Measurements from ENCODE around the gene TAF8.

The TAF8 gene

GRCh38 chr6:42106112-42107023 is 56.0 kb downstream of the TAF8 start:
- Histone ChIP-seq H3K9me2 (replicated peaks; ENCODE audit: control insufficient read depth, low read length) (no peaks in the 10 kb centered on the region), H3F3A (ENCODE audit: control insufficient read depth, insufficient read depth) (no peaks in the 10 kb centered on the region), H3K36me3 (ENCODE audit: control insufficient read depth, low read length) (no peaks in the 10 kb centered on the region), H3K79me2 (ENCODE audit: control insufficient read depth, low read length) (no peaks in the 10 kb centered on the region), H3K4me2 (ENCODE audit: low read length) (no peak overlapping the region), H3K27me3 (ENCODE audit: control insufficient read depth, low read length) (peaks cover 15% of the 10 kb centered on the region), H3K9me3 (ENCODE audit: control insufficient read depth, insufficient read depth, low read length) (no peaks in the 10 kb centered on the region), H3K27ac (ENCODE audit: low read depth, low read length) (no peak overlapping the region), H4K20me1 (ENCODE audit: control insufficient read depth, insufficient read depth, low read depth, low read length) (no peaks in the 10 kb centered on the region), H3K4me3 (ENCODE audit: low read length) (no peak overlapping the region), H3K4me1 (ENCODE audit: control insufficient read depth, low read length) (peaks cover 12% of the 10 kb centered on the region)
- TF ChIP-seq CTCF (IDR thresholded peaks at IDR 0.05; ENCODE audit: low read depth, low read length, poor library complexity, severe bottlenecking) (no peak), EZH2phosphoT487 (IDR thresholded peaks at IDR 0.05; ENCODE audit: borderline replicate concordance, low read length) (no peak)

DNA sequence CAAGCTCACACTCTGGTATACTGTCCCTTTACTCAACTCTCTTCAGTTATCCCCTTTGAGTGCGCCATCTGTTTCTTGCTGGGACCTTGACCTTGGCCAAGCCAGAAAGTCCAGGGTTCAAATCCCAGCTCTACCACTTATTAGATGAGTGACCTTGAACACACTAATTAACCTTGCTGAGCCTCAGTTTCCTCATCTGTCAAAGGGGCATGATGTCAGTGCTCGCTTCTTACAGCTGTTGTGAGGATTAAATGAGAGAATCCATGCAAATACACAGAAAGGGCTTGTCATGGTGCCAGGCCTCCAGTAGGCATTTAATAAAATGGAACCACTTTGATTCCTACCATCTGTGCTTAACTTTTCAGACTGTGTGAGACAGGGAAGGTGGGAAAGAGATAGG is 57.7 kb downstream of the TAF8 start:
- TF ChIP-seq EZH2phosphoT487 (IDR thresholded peaks at IDR 0.05; ENCODE audit: borderline replicate concordance, low read length) = no peak
- no peak for TF ChIP-seq CTCF (IDR thresholded peaks at IDR 0.05; ENCODE audit: low read depth, low read length, poor library complexity, severe bottlenecking)
- no peaks in the 10 kb centered on the region for H3F3A ChIP-seq (ENCODE audit: control insufficient read depth, insufficient read depth)
- no peak overlapping the region for H3K4me2 ChIP-seq (ENCODE audit: low read length)
- no peaks in the 10 kb centered on the region for H3K9me3 ChIP-seq (ENCODE audit: control insufficient read depth, insufficient read depth, low read length)
- no peaks in the 10 kb centered on the region for H3K79me2 ChIP-seq (ENCODE audit: control insufficient read depth, low read length)
- H3K4me1 ChIP-seq (ENCODE audit: control insufficient read depth, low read length) = peaks cover 12% of the 10 kb centered on the region
- no peaks in the 10 kb centered on the region for H3K36me3 ChIP-seq (ENCODE audit: control insufficient read depth, low read length)
- peaks cover 18% of the 10 kb centered on the region for H3K27me3 ChIP-seq (ENCODE audit: control insufficient read depth, low read length)
- no peaks in the 10 kb centered on the region for H4K20me1 ChIP-seq (ENCODE audit: control insufficient read depth, insufficient read depth, low read depth, low read length)
- H3K27ac ChIP-seq (ENCODE audit: low read depth, low read length) = no peak overlapping the region
- H3K4me3 ChIP-seq (ENCODE audit: low read length) = no peak overlapping the region
- no peaks in the 10 kb centered on the region for H3K9me2 ChIP-seq (replicated peaks; ENCODE audit: control insufficient read depth, low read length)

GRCh38 chr6:42110683-42111082 is 60.4 kb downstream of the TAF8 start:
- Histone ChIP-seq H3K9me2 (replicated peaks; ENCODE audit: control insufficient read depth, low read length) (no peaks in the 10 kb centered on the region), H3K27ac (ENCODE audit: low read depth, low read length) (no peak overlapping the region), H4K20me1 (ENCODE audit: control insufficient read depth, insufficient read depth, low read depth, low read length) (no peaks in the 10 kb centered on the region), H3K36me3 (ENCODE audit: control insufficient read depth, low read length) (no peaks in the 10 kb centered on the region), H3K9me3 (ENCODE audit: control insufficient read depth, insufficient read depth, low read length) (no peaks in the 10 kb centered on the region), H3K27me3 (ENCODE audit: control insufficient read depth, low read length) (peaks cover 18% of the 10 kb centered on the region), H3K4me2 (ENCODE audit: low read length) (no peak overlapping the region), H3K4me3 (ENCODE audit: low read length) (no peak overlapping the region), H3F3A (ENCODE audit: control insufficient read depth, insufficient read depth) (no peaks in the 10 kb centered on the region), H3K4me1 (ENCODE audit: control insufficient read depth, low read length) (no peaks in the 10 kb centered on the region), H3K79me2 (ENCODE audit: control insufficient read depth, low read length) (no peaks in the 10 kb centered on the region)
- TF ChIP-seq CTCF (IDR thresholded peaks at IDR 0.05; ENCODE audit: low read depth, low read length, poor library complexity, severe bottlenecking) (no peak), EZH2phosphoT487 (IDR thresholded peaks at IDR 0.05; ENCODE audit: borderline replicate concordance, low read length) (no peak)

Measured in DOHH2 (cell line).